HepG2 (cell line): ENCODE results near the gene KIAA0232. TPM values are rescaled to one million over a fixed set of nuclear protein-coding genes. Genes with fewer than 3 reads are reported as not detected.

Experiments
- CBX5 ChIP-seq: sonication (generic); formaldehyde crosslinking; IDR thresholded peaks from 2 replicates; pipeline ENCODE4 v1.4.0; 2020; ENCODE audit warnings: missing genetic modification reagents, borderline replicate concordance
- CEBPB ChIP-seq: IDR thresholded peaks from 2 replicates; pipeline ENCODE4 v1.6.1; 2011; ENCODE audit warnings: low read depth, low read length, improper control_type of control experiment, borderline replicate concordance
- FOSL2 ChIP-seq: sonication (generic); formaldehyde crosslinking; IDR thresholded peaks from 2 replicates; pipeline ENCODE4 v1.4.0; 2020; ENCODE audit warnings: missing genetic modification reagents
- GTF2F1 ChIP-seq: fragments of 150-350 bp; IDR thresholded peaks from 2 replicates; pipeline ENCODE4 v1.6.1; 2014; ENCODE audit warnings: low read length
- KDM3A ChIP-seq: IDR thresholded peaks from 2 replicates; pipeline ENCODE4 v1.6.1; 2018; ENCODE audit warnings: low read depth, missing compliant biosample characterization
- PTBP1 ChIP-seq: fragments of 200-400 bp; formaldehyde crosslinking; IDR thresholded peaks from 2 replicates; pipeline ENCODE4 v1.6.1; 2018; ENCODE audit warnings: low read length, low read depth; ENCODE audit not compliant: poor library complexity, severe bottlenecking
- RELA ChIP-seq: sonication (generic); formaldehyde crosslinking; IDR thresholded peaks from 2 replicates; pipeline ENCODE4 v1.4.0; 2020; ENCODE audit warnings: missing genetic modification reagents
- SNAPC5 ChIP-seq: sonication (generic); formaldehyde crosslinking; IDR thresholded peaks from 2 replicates; pipeline ENCODE4 v1.8.1; 2023; ENCODE audit warnings: mild to moderate bottlenecking, missing genetic modification reagents, borderline replicate concordance
- STAT6 ChIP-seq: sonication (generic); formaldehyde crosslinking; IDR thresholded peaks from 2 replicates; pipeline ENCODE4 v1.4.0; 2020; ENCODE audit warnings: missing genetic modification reagents, mild to moderate bottlenecking, borderline replicate concordance
- ZBTB40 ChIP-seq, 2 experiments: fragments of 450-650 bp in 1 of 2; sonication (generic) in 1 of 2; formaldehyde crosslinking in 1 of 2; IDR thresholded peaks; 2 replicates each; pipeline versions ENCODE4 v1.6.1 to v1.8.0; 2016 to 2022; ENCODE audit warnings: antibody characterized with exemption in 1 of 2, mild to moderate bottlenecking in 1 of 2, missing genetic modification reagents in 1 of 2
- ZMAT3 ChIP-seq: sonication (generic); formaldehyde crosslinking; conservative IDR thresholded peaks from 2 replicates; pipeline ENCODE4 v1.7.0; 2021; ENCODE audit warnings: missing genetic modification reagents
- ZNF230 ChIP-seq: sonication (generic); formaldehyde crosslinking; IDR thresholded peaks from 2 replicates; pipeline ENCODE4 v1.4.0; 2020; ENCODE audit warnings: mild to moderate bottlenecking, missing genetic modification reagents
- ZNF317 ChIP-seq: sonication (generic); formaldehyde crosslinking; IDR thresholded peaks from 2 replicates; pipeline ENCODE4 v1.5.0; 2020; ENCODE audit warnings: mild to moderate bottlenecking, missing genetic modification reagents
- ZNF75D ChIP-seq: sonication (generic); formaldehyde crosslinking; IDR thresholded peaks from 2 replicates; pipeline ENCODE4 v1.8.1; 2023; ENCODE audit warnings: missing genetic modification reagents, mild to moderate bottlenecking, borderline replicate concordance
- polyA plus RNA-seq, 8 experiments: library from polyadenylated mRNA; depleted of rRNA in 3 of 8; stranded (reverse) in 7 of 8; unstranded in 1 of 8; fragments of >200 nt; fragmentation: Illumina TruSeq in 4 of 8; extraction: Trizol in 4 of 8; gene quantifications; 2 replicates each; pipeline versions ENCODE4 v1.2.1 to v1.2.3, GENCODE V29; 2011 to 2016; ENCODE audit warnings: low read depth in 4 of 8, missing spikeins in 1 of 8, mixed read lengths in 1 of 8; ENCODE audit not compliant: insufficient read depth in 1 of 8
- total RNA-seq, 5 experiments: library from RNA; depleted of rRNA; stranded (reverse); fragments of >200 nt; fragmentation: Illumina TruSeq; extraction: Trizol; gene quantifications; 2 replicates each; pipeline ENCODE4 v1.2.3, GENCODE V29; 2016; ENCODE audit warnings: low read depth in 1 of 5
- TF ChIP-seq, protein P1 (sequence below): IDR thresholded peaks from 2 replicates; pipeline ENCODE4 v1.6.1; 2016

Gene KIAA0232
- total and polyA plus RNA-seq, 2 of the 13 experiments (the other 11 are each of a cell fraction or from before 2014, with no cell fraction given): 7.8 to 17.1 TPM

GRCh38 chr4:6893449-6894085 lies 111.0 kb downstream of the KIAA0232 start (continued):
- TF ChIP-seq, protein P1, sequence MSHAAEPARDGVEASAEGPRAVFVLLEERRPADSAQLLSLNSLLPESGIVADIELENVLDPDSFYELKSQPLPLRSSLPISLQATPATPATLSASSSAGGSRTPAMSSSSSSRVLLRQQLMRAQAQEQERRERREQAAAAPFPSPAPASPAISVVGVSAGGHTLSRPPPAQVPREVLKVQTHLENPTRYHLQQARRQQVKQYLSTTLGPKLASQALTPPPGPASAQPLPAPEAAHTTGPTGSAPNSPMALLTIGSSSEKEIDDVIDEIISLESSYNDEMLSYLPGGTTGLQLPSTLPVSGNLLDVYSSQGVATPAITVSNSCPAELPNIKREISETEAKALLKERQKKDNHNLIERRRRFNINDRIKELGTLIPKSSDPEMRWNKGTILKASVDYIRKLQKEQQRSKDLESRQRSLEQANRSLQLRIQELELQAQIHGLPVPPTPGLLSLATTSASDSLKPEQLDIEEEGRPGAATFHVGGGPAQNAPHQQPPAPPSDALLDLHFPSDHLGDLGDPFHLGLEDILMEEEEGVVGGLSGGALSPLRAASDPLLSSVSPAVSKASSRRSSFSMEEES (CRISPR knock-in tag): peak; percentile 97
- TF ChIP-seq PTBP1 (no peak), KDM3A (CRISPR knock-in tag) (no peak; the same call in 1 of the 2 replicates), CBX5 (peak; percentile 80; the same call in 1 of the 2 replicates), GTF2F1 (no peak), STAT6 (CRISPR knock-in tag) (peak; percentile 59; the same call in 1 of the 2 replicates), ZNF230 (CRISPR knock-in tag) (no peak), CEBPB (peak; percentile 89), RELA (CRISPR knock-in tag) (no peak), ZNF317 (peak; percentile 23; the same call in 1 of the 2 replicates), ZNF75D (CRISPR knock-in tag) (no peak), ZMAT3 (CRISPR knock-in tag) (no peak), ZBTB40 (IDR thresholded peaks at IDR 0.05) (no peak), ZBTB40 (CRISPR knock-in tag; IDR thresholded peaks at IDR 0.05) (no peak; the same call in 1 of the 2 replicates), FOSL2 (CRISPR knock-in tag) (peak; percentile 87), SNAPC5 (CRISPR knock-in tag) (0 out of 2 replicates have a peak, but pooled peaks have one; percentile 56)
